HCT116 (cell line): ENCODE results near the gene FAM219A.

Source experiments
- CEBPB ChIP-seq: IDR thresholded peaks from 2 replicates; pipeline ENCODE4 v1.6.1; 2012; ENCODE audit warnings: low read depth
- CTCF ChIP-seq, 3 experiments: fragments of 200-600 bp in 1 of 3; sonication (generic) in 1 of 3; IDR thresholded peaks in 2 of 3; conservative IDR thresholded peaks in 1 of 3; 2 replicates each; pipeline ENCODE4 v1.5.1; 2012 to 2017; ENCODE audit warnings: low read depth in 2 of 3, low read length in 2 of 3, antibody characterized with exemption in 1 of 3, borderline replicate concordance in 1 of 3, control low read depth in 1 of 3, mild to moderate bottlenecking in 1 of 3, mixed read lengths in 1 of 3, mixed run types in 1 of 3, moderate library complexity in 1 of 3; ENCODE audit not compliant: insufficient read depth in 1 of 3
- ELF1 ChIP-seq: IDR thresholded peaks from 2 replicates; pipeline ENCODE4 v1.6.1; 2012; ENCODE audit warnings: low read depth, borderline replicate concordance
- EZH2phosphoT487 ChIP-seq: fragments of 200-600 bp; IDR thresholded peaks from 2 replicates; pipeline ENCODE4 v1.6.1; 2018; ENCODE audit warnings: antibody characterized with exemption, borderline replicate concordance
- MAX ChIP-seq: IDR thresholded peaks from 2 replicates; pipeline ENCODE4 v1.6.1; 2012
- POLR2A ChIP-seq: IDR thresholded peaks from 2 replicates; pipeline ENCODE4 v1.7.0; 2011; ENCODE audit warnings: borderline replicate concordance; ENCODE audit not compliant: insufficient read depth, insufficient read length; ENCODE audit errors: extremely low read depth
- POLR2AphosphoS5 ChIP-seq: IDR thresholded peaks from 2 replicates; pipeline ENCODE4 v1.6.1; 2011; ENCODE audit warnings: mild to moderate bottlenecking, low read depth, low read length, moderate library complexity
- RAD21 ChIP-seq: IDR thresholded peaks from 2 replicates; pipeline ENCODE4 v1.6.1; 2012; ENCODE audit warnings: low read depth, mild to moderate bottlenecking
- REST ChIP-seq: IDR thresholded peaks from 2 replicates; pipeline ENCODE4 v1.6.1; 2012; ENCODE audit warnings: low read depth
- YY1 ChIP-seq: IDR thresholded peaks from 2 replicates; pipeline ENCODE4 v1.6.1; 2011; ENCODE audit warnings: low read length, low read depth, moderate library complexity, mild to moderate bottlenecking; ENCODE audit not compliant: insufficient replicate concordance; ENCODE audit errors: extremely low read depth
- ZBTB33 ChIP-seq: IDR thresholded peaks from 2 replicates; pipeline ENCODE4 v1.6.1; 2011; ENCODE audit warnings: mild to moderate bottlenecking, low read length, moderate library complexity; ENCODE audit not compliant: insufficient replicate concordance; ENCODE audit errors: extremely low read depth
- ZNF274 ChIP-seq: fragments of 200-500 bp; sonication (Bioruptor generic); IDR thresholded peaks from 2 replicates; pipeline ENCODE4 v1.6.1; 2014; ENCODE audit warnings: mild to moderate bottlenecking, low read depth, low read length, inconsistent platforms

GRCh38 chr9:34456151-34456550, 2.2 kb downstream of the FAM219A start:
- TF ChIP-seq CTCF (IDR thresholded peaks at IDR 0.05 in 2 of 3, conservative IDR thresholded peaks at IDR 0.05 in 1 of 3; ENCODE audit: borderline replicate concordance in 1 of 3, insufficient read depth in 1 of 3, low read depth in 2 of 3, low read length in 2 of 3) (no peak), EZH2phosphoT487 (no peak), RAD21 (no peak), POLR2AphosphoS5 (no peak), POLR2A (no peak), MAX (no peak), ZBTB33 (no peak), YY1 (no peak), ZNF274 (no peak), ELF1 (no peak), REST (no peak), CEBPB (no peak)
